Epithelial cell of proximal tubule (primary cell): ENCODE results near the gene ARHGAP42. TPM values are rescaled to one million over a fixed set of nuclear protein-coding genes. Genes with fewer than 3 reads are reported as not detected.

Source experiments
- DNase-seq: peaks from one replicate; pipeline ENCODE4 v3.0.0-alpha.2; 2011; ENCODE audit warnings: low read depth
- H3K4me3 ChIP-seq: 2 replicates; pipeline ENCODE4 v1.5.1; 2011; ENCODE audit warnings: low read depth, mild to moderate bottlenecking, low read length
- total RNA-seq: library from RNA; depleted of rRNA; stranded (reverse); fragments of >200 nt; gene quantifications from 2 replicates; pipeline ENCODE4 v1.2.3, GENCODE V29; 2015
- TF ChIP-seq, protein P1 (sequence below): conservative IDR thresholded peaks from 2 replicates; pipeline ENCODE4 v1.5.1; 2012; ENCODE audit warnings: low read depth, mild to moderate bottlenecking, low read length

ARHGAP42 gene
- total RNA-seq, 1 donor from 2014 or later = 8.0 TPM

DNA sequence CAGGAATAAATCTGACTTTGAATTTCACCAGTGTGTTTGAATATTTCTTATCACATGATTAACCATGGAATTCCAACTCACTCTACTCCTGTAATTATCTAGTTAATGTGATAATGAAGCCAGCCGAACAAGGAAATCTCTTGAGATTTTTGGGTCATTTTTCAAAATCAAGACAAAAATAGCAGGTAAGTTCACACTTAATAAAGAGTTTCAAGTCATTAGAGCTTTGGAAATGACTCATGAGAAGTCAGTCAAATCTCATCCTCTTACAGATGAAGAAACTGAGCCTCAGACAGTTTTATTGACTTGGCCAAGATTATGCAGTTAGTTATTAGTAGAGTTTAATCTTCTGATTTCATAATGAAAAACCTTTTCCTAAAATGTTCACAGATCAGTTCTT lies 148.8 kb downstream of the ARHGAP42 start:
- no peak overlapping the region for H3K4me3 ChIP-seq
- TF ChIP-seq, protein P1, sequence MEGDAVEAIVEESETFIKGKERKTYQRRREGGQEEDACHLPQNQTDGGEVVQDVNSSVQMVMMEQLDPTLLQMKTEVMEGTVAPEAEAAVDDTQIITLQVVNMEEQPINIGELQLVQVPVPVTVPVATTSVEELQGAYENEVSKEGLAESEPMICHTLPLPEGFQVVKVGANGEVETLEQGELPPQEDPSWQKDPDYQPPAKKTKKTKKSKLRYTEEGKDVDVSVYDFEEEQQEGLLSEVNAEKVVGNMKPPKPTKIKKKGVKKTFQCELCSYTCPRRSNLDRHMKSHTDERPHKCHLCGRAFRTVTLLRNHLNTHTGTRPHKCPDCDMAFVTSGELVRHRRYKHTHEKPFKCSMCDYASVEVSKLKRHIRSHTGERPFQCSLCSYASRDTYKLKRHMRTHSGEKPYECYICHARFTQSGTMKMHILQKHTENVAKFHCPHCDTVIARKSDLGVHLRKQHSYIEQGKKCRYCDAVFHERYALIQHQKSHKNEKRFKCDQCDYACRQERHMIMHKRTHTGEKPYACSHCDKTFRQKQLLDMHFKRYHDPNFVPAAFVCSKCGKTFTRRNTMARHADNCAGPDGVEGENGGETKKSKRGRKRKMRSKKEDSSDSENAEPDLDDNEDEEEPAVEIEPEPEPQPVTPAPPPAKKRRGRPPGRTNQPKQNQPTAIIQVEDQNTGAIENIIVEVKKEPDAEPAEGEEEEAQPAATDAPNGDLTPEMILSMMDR = no peak
- DNase-seq = no peak

DNA sequence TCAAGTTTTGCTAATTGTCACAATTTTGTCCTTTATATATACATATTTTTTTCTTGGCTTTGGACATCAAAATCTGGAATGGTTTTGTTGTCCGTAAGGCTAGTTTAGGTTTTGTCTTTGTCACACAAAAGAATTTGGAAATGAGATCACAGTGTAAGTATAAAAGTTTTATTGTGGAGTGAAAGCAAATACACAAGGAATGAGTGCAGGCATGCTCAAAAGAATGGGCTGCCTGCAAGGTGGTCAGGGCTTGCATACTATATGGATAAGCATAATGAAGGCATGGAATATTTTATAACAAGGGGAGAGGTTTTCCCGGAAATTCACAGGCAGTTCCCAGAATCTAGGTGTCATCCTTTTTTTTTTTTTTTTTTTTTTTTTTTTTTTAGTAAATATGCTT lies 150.2 kb downstream of the ARHGAP42 start:
- DNase-seq = no peak
- H3K4me3 ChIP-seq = no peak overlapping the region
- TF ChIP-seq, protein P1 = no peak

DNA sequence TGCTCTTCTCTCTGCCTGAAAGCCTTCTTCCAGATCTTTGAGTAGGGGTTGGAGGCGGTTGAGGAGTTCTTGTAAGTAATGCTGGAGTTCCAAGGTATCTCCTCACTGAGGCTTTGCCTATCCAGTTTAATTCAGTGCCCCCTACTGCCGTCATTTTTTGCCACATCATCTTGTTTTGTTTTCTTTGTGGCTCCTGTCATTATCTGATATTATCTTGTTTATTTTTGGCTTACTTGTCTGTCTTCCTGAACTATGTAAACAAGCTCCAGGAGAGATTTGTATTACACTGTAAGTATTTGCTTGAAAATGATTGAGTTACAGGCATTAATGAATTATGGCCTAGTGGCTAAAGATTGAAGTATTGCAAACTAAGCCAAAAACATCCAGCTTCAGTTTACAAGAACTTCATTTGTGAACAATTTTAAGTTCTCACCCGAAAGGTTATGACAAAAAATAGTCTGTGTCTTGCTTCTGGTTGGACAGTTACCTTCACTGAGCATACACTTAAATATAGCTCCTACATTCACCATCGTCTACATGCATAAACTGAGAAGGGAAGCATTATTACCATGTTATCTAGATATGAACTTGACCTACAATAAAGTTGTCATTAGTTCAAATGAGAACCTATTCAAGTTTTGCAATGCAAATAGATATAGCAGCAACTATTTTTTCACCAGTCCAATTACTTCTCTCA lies 154.8 kb downstream of the ARHGAP42 start:
- H3K4me3 ChIP-seq = no peak overlapping the region
- DNase-seq = no peak
- TF ChIP-seq, protein P1 = no peak

DNA sequence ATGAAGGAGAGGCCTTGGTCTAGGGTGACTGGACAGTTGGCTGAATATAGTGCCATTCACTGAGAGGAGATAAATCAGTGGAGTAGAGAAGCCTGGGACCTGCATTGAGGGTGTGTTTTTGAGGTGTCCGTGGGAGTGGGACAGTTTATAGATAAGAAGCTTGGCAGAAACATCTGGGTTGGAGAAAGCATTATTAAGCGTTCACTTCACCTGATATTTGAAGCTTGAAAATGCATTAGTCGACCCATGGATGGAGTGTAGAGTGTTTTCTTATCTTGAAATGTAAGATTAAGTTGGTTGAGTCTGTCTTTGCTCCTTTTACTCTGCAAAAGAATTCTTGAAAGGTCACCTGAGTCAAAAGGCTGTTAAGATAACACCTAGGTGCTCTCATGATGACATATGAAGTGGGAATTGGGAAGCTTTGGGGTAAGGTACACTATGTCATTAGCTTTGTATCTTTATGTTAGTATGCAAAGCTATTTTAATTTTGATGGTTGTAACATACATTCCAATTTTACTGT lies 160.7 kb downstream of the ARHGAP42 start:
- no peak for DNase-seq
- no peak overlapping the region for H3K4me3 ChIP-seq

DNA sequence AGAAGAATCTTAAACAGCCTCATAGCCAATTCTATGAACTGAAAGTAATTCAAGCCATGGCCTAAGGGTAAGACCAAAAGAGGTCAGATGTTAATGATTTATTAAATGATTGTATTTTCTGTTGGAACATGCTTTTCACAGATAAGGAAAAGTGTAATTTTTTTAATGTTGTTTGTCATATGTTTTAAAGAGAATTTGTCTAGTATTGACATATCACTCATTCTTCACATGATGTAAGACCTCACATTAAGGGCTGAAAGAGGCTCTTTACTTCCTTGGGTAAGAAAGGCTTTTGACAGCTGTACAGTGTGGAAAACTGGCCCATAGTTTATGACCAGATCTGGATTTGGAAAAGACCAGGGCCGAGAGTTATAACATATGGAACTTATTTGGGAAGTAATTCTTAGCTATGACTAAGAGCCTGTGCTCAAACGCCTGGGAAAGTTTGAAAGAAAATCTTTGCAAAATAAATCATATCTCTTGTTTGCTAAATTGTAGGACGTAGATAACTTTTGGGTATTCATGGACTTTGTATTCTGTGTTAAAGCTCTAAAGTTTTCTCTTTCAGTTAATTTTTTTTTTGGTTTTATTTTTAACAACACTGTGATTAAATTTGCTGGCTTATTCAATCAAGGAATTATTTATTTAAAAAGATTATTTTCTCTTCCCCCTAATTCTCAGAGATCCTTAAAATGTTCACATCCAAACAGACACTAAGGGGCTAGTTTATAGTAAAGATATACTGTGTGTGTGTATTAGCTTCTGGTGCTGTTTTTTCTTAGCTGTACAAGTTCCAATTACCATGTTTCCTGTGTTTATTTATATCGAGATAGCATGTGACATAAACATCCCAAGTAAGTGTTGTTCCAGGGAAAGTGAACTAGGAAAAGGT lies 162.2 kb downstream of the ARHGAP42 start:
- TF ChIP-seq, protein P1 = no peak
- no peak for DNase-seq
- no peak overlapping the region for H3K4me3 ChIP-seq

More for the DNA sequence above, 160.7 kb downstream of the ARHGAP42 start:
- TF ChIP-seq, protein P1 = no peak

DNA sequence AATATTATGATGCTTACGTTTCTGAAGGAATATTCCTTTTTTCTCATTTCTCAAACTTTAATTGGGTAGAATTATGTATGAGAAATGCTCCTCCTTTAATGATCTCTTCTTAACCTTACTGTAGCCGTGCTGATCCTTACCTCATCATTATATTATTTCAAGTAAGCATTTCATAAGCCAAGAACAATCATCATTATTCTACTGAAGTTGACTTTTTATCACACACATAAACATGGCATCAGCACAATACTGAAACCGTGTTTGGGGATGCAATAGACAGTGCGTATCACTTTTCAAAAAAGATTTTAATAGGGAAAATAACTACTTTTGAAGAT lies 162.8 kb downstream of the ARHGAP42 start:
- TF ChIP-seq, protein P1 = no peak
- no peak overlapping the region for H3K4me3 ChIP-seq
- DNase-seq = no peak
